GM18505 (cell line): ENCODE measurements around the gene MYPOP.
A peak's percentile ranks its signal among the peaks of the same experiment; 100 is the strongest.

Source experiments
- ATAC-seq: cut with Tn5 transposase; IDR thresholded peaks from one replicate; pipeline ENCODE4 v1.9.1; 2021; ENCODE audit not compliant: unreplicated experiment
- POLR2A ChIP-seq: IDR thresholded peaks from 4 replicates; pipeline ENCODE4 v1.6.1; 2011; ENCODE audit warnings: borderline replicate concordance; ENCODE audit not compliant: insufficient read depth, insufficient read length; ENCODE audit errors: extremely low read depth

The MYPOP gene

GRCh38 chr19:45883881-45884681 is 18.3 kb downstream of the MYPOP start:
- TF ChIP-seq POLR2A: no peak
- no peak for ATAC-seq

- ATAC-seq: no peak
- TF ChIP-seq POLR2A: no peak
These were observed 18.9 kb downstream of the MYPOP start for GRCh38 chr19:45883586-45883880.

GRCh38 chr19:45882652-45883585 is 19.5 kb downstream of the MYPOP start:
- TF ChIP-seq POLR2A: peak; percentile 84
- no peak for ATAC-seq

- no peak for TF ChIP-seq POLR2A
- ATAC-seq: no peak
These were observed 20.4 kb downstream of the MYPOP start for GRCh38 chr19:45881909-45882528.

GRCh38 chr19:45881082-45881908 is 21.1 kb downstream of the MYPOP start:
- no peak for ATAC-seq
- TF ChIP-seq POLR2A: no peak

GRCh38 chr19:45879971-45880370 is 22.4 kb downstream of the MYPOP start:
- no peak for ATAC-seq
- no peak for TF ChIP-seq POLR2A

- no peak for TF ChIP-seq POLR2A
- ATAC-seq: no peak
These were observed 23.4 kb downstream of the MYPOP start for GRCh38 chr19:45879055-45879454.

GRCh38 chr19:45878043-45878794 is 24.2 kb downstream of the MYPOP start:
- TF ChIP-seq POLR2A: no peak
- ATAC-seq: no peak

GRCh38 chr19:45876411-45877197 is 25.8 kb downstream of the MYPOP start:
- no peak for ATAC-seq
- TF ChIP-seq POLR2A: peak; percentile 50

GRCh38 chr19:45876161-45876410 is 26.3 kb downstream of the MYPOP start:
- TF ChIP-seq POLR2A: no peak
- no peak for ATAC-seq

- no peak for TF ChIP-seq POLR2A
- no peak for ATAC-seq
These were observed 27.8 kb downstream of the MYPOP start for GRCh38 chr19:45874620-45874966.
